NCI-H510A treated with DMSO at 0.1 percent for 48 hours (cell line): ENCODE results near the gene TMEM60.
"Not testable (repeated sequence)": the region's sequence is repeated elsewhere in the genome, so short reads cannot be mapped to it uniquely, and the experiment has no call there.

Source experiments
- DNase-seq: peaks from one replicate; lab custom pipeline; 2025; lab: John Stamatoyannopoulos, UW

TMEM60 gene

GRCh38 chr7:77811516-77812289, 13.5 kb upstream of the TMEM60 start:
- DNase-seq = no peak

- DNase-seq = no peak
These were observed 10.3 kb upstream of the TMEM60 start for GRCh38 chr7:77808517-77808916.

- no peak for DNase-seq
These were observed 8.2 kb upstream of the TMEM60 start for GRCh38 chr7:77806425-77806824.

GRCh38 chr7:77802557-77803405, 4.5 kb upstream of the TMEM60 start:
- no peak for DNase-seq

GRCh38 chr7:77800730-77801129, 2.5 kb upstream of the TMEM60 start:
- no peak for DNase-seq

GRCh38 chr7:77800158-77800557, 1.9 kb upstream of the TMEM60 start:
- DNase-seq = no peak

GRCh38 chr7:77799078-77799964, 1.1 kb upstream of the TMEM60 start:
- DNase-seq = no peak

GRCh38 chr7:77797734-77798393, 370 bp downstream of the TMEM60 start:
- no peak for DNase-seq

- no peak for DNase-seq
These were observed 1.3 kb downstream of the TMEM60 start for GRCh38 chr7:77796960-77797359.

- no peak for DNase-seq
These were observed 2.1 kb downstream of the TMEM60 start for GRCh38 chr7:77796109-77796508.

- no peak for DNase-seq
These were observed 4.2 kb downstream of the TMEM60 start for GRCh38 chr7:77794000-77794399.

- DNase-seq = no peak
These were observed 6.3 kb downstream of the TMEM60 start for GRCh38 chr7:77791956-77792355.

GRCh38 chr7:77791336-77791735, 6.9 kb downstream of the TMEM60 start:
- DNase-seq = peak; percentile 78

GRCh38 chr7:77788327-77788902, 9.8 kb downstream of the TMEM60 start:
- no peak for DNase-seq

GRCh38 chr7:77786741-77787140, 11.5 kb downstream of the TMEM60 start:
- DNase-seq = no peak

- no peak for DNase-seq
These were observed 12.2 kb downstream of the TMEM60 start for GRCh38 chr7:77786018-77786417.

GRCh38 chr7:77784426-77784825, 13.8 kb downstream of the TMEM60 start:
- not testable (repeated sequence) for DNase-seq

GRCh38 chr7:77783545-77783944, 14.7 kb downstream of the TMEM60 start:
- no peak for DNase-seq

GRCh38 chr7:77783111-77783510, 15.1 kb downstream of the TMEM60 start:
- DNase-seq = no peak

- no peak for DNase-seq
These were observed 15.9 kb downstream of the TMEM60 start for GRCh38 chr7:77782383-77782782.

- DNase-seq = no peak
These were observed 19.7 kb downstream of the TMEM60 start for GRCh38 chr7:77778535-77778934.
